HCT116 (cell line): Measurements from ENCODE around the gene PDE9A. TPM values are rescaled to one million over a fixed set of nuclear protein-coding genes. Genes with fewer than 3 reads are reported as not detected.

ENCODE experiments used
- ATAC-seq: fragments of 200-7000 bp; cut with Tn5 transposase; 2 replicates; pipeline ENCODE4 v1.9.1; 2020; ENCODE audit warnings: mild to moderate bottlenecking, moderate library complexity
- BruUV-seq: library from RNA; stranded (reverse); fragments of 400-500 nt; replicated peaks from 2 replicates; lab custom pipeline; 2021; lab: Mats Ljungman, UMichigan
- CTCF ChIA-PET: fragments of 300-600 bp; sonication (Branson Sonifier 250); formaldehyde crosslinking; loops from one replicate; lab custom pipeline; 2021; ENCODE audit warnings: antibody characterized with exemption; lab: Charles Lee
- POLR2A ChIA-PET: fragments of 300-600, 350-600 bp; sonication (Branson Sonifier 250); formaldehyde crosslinking; loops from one replicate; lab custom pipeline; 2021; ENCODE audit warnings: antibody characterized with exemption; lab: Charles Lee
- RAD21 ChIA-PET, 2 experiments: fragments of 300-600 bp; sonication (Branson Sonifier 250); formaldehyde crosslinking; loops; one replicate each; lab custom pipeline; 2023; ENCODE audit warnings: low total read pairs in 2 of 2; ENCODE audit not compliant: uncharacterized antibody in 2 of 2, unreplicated experiment in 2 of 2, low non-redundant PET in 1 of 2; lab: Charles Lee
- DNase-seq: peaks from one replicate; pipeline ENCODE4 v3.0.0-alpha.2; 2010; ENCODE audit warnings: low read depth, low spot score
- H2AFZ ChIP-seq: fragments of 200-600 bp; shearing (Covaris generic), sonication (generic); 2 replicates; pipeline ENCODE4 v1.6.1; 2017; ENCODE audit warnings: low read depth, mixed run types, mixed read lengths, antibody characterized with exemption, low read length; ENCODE audit not compliant: poor library complexity, severe bottlenecking
- H3K27ac ChIP-seq: 2 replicates; pipeline ENCODE4 v1.5.1; 2012; ENCODE audit warnings: low read depth, low read length
- H3K27me3 ChIP-seq: fragments of 200-600 bp; sonication (generic); 2 replicates; pipeline ENCODE4 v1.6.1; 2016; ENCODE audit warnings: mixed run types, low read length, mixed read lengths; ENCODE audit not compliant: insufficient read depth
- H3K36me3 ChIP-seq, 2 experiments: fragments of 200-500 bp in 1 of 2; fragments of 200-600 bp in 1 of 2; sonication (Bioruptor generic) in 1 of 2; sonication (generic) in 1 of 2; 2 replicates each; pipeline versions ENCODE4 v1.5.1 to v1.6.1; 2014 to 2016; ENCODE audit warnings: low read length in 2 of 2, inconsistent platforms in 1 of 2, mixed read lengths in 1 of 2, mixed run types in 1 of 2; ENCODE audit not compliant: insufficient read depth in 2 of 2, control insufficient read depth in 1 of 2
- H3K4me1 ChIP-seq, 2 experiments: fragments of 200-600 bp in 1 of 2; sonication (generic) in 1 of 2; 2 replicates each; pipeline versions ENCODE4 v1.5.1 to v1.6.1; 2012 to 2017; ENCODE audit warnings: low read length in 2 of 2, inconsistent platforms in 1 of 2, mild to moderate bottlenecking in 1 of 2, mixed read lengths in 1 of 2, mixed run types in 1 of 2, moderate library complexity in 1 of 2; ENCODE audit not compliant: insufficient read depth in 2 of 2, control insufficient read depth in 1 of 2
- H3K4me2 ChIP-seq: fragments of 200-600 bp; sonication (generic); 2 replicates; pipeline ENCODE4 v1.6.1; 2017; ENCODE audit warnings: mixed run types, low read length, mixed read lengths
- H3K4me3 ChIP-seq, 2 experiments: fragments of 200-600 bp in 1 of 2; sonication (generic) in 1 of 2; replicated peaks in 1 of 2; 2 replicates each; pipeline ENCODE4 v1.5.1; 2011 to 2016; ENCODE audit warnings: low read length in 2 of 2, control low read depth in 1 of 2, low read depth in 1 of 2, mild to moderate bottlenecking in 1 of 2, mixed read lengths in 1 of 2, mixed run types in 1 of 2
- H3K79me2 ChIP-seq: fragments of 200-600 bp; sonication (generic); 2 replicates; pipeline ENCODE4 v1.6.1; 2017; ENCODE audit warnings: mild to moderate bottlenecking, mixed run types, low read length, moderate library complexity, mixed read lengths; ENCODE audit not compliant: insufficient read depth
- H3K9ac ChIP-seq: fragments of 200-600 bp; sonication (generic); 2 replicates; pipeline ENCODE4 v1.6.1; 2016; ENCODE audit warnings: low read length, mixed read lengths
- H3K9me2 ChIP-seq: fragments of 200-600 bp; sonication (generic), shearing (Covaris generic); 2 replicates; pipeline ENCODE4 v1.6.1; 2017; ENCODE audit warnings: mixed run types, mild to moderate bottlenecking, moderate library complexity; ENCODE audit not compliant: insufficient read depth
- H3K9me3 ChIP-seq, 2 experiments: fragments of 200-500 bp in 1 of 2; fragments of 200-600 bp in 1 of 2; sonication (Bioruptor generic) in 1 of 2; sonication (generic) in 1 of 2; 2 replicates each; pipeline ENCODE4 v1.6.1; 2014 to 2017; ENCODE audit warnings: low read length in 2 of 2, mixed read lengths in 2 of 2, inconsistent platforms in 1 of 2, low read depth in 1 of 2, mild to moderate bottlenecking in 1 of 2, mixed run types in 1 of 2, moderate library complexity in 1 of 2; ENCODE audit not compliant: control insufficient read depth in 1 of 2, insufficient read depth in 1 of 2
- H4K20me1 ChIP-seq: fragments of 200-600 bp; sonication (generic), shearing (Covaris generic); 2 replicates; pipeline ENCODE4 v1.6.1; 2017; ENCODE audit warnings: mixed run types, mild to moderate bottlenecking, moderate library complexity; ENCODE audit not compliant: insufficient read depth
- ATF3 ChIP-seq: IDR thresholded peaks from 2 replicates; pipeline ENCODE4 v1.6.1; 2012
- CBX3 ChIP-seq: IDR thresholded peaks from 2 replicates; pipeline ENCODE4 v1.6.1; 2012; ENCODE audit warnings: low read depth
- CEBPB ChIP-seq: IDR thresholded peaks from 2 replicates; pipeline ENCODE4 v1.6.1; 2012; ENCODE audit warnings: low read depth
- EGR1 ChIP-seq: IDR thresholded peaks from 2 replicates; pipeline ENCODE4 v1.6.1; 2012; ENCODE audit warnings: low read depth
- EZH2 ChIP-seq: fragments of 200-600 bp; sonication (generic); IDR thresholded peaks from 2 replicates; pipeline ENCODE4 v1.6.1; 2017; ENCODE audit warnings: antibody characterized with exemption, mixed run types
- EZH2phosphoT487 ChIP-seq: fragments of 200-600 bp; IDR thresholded peaks from 2 replicates; pipeline ENCODE4 v1.6.1; 2018; ENCODE audit warnings: antibody characterized with exemption, borderline replicate concordance
- FOSL1 ChIP-seq: IDR thresholded peaks from 2 replicates; pipeline ENCODE4 v1.6.1; 2012; ENCODE audit warnings: low read depth
- JUND ChIP-seq: IDR thresholded peaks from 2 replicates; pipeline ENCODE4 v1.6.1; 2012
- POLR2A ChIP-seq: IDR thresholded peaks from 2 replicates; pipeline ENCODE4 v1.7.0; 2011; ENCODE audit warnings: borderline replicate concordance; ENCODE audit not compliant: insufficient read depth, insufficient read length; ENCODE audit errors: extremely low read depth
- POLR2AphosphoS5 ChIP-seq: IDR thresholded peaks from 2 replicates; pipeline ENCODE4 v1.6.1; 2011; ENCODE audit warnings: mild to moderate bottlenecking, low read depth, low read length, moderate library complexity
- RAD21 ChIP-seq: IDR thresholded peaks from 2 replicates; pipeline ENCODE4 v1.6.1; 2012; ENCODE audit warnings: low read depth, mild to moderate bottlenecking
- REST ChIP-seq: IDR thresholded peaks from 2 replicates; pipeline ENCODE4 v1.6.1; 2012; ENCODE audit warnings: low read depth
- SIN3A ChIP-seq: IDR thresholded peaks from 2 replicates; pipeline ENCODE4 v1.6.1; 2012; ENCODE audit warnings: low read depth
- SP1 ChIP-seq: IDR thresholded peaks from 2 replicates; pipeline ENCODE4 v1.6.1; 2012; ENCODE audit warnings: low read depth
- SRF ChIP-seq: IDR thresholded peaks from 2 replicates; pipeline ENCODE4 v1.6.1; 2012; ENCODE audit warnings: low read depth
- TCF7L2 ChIP-seq: IDR thresholded peaks from 2 replicates; pipeline ENCODE4 v1.7.0; 2011; ENCODE audit warnings: borderline replicate concordance, inconsistent platforms; ENCODE audit not compliant: insufficient read depth, insufficient read length; ENCODE audit errors: extremely low read depth
- YY1 ChIP-seq: IDR thresholded peaks from 2 replicates; pipeline ENCODE4 v1.6.1; 2011; ENCODE audit warnings: low read length, low read depth, moderate library complexity, mild to moderate bottlenecking; ENCODE audit not compliant: insufficient replicate concordance; ENCODE audit errors: extremely low read depth
- ZFX ChIP-seq: fragments of 450-650 bp; IDR thresholded peaks from 2 replicates; pipeline ENCODE4 v1.6.1; 2017
- ZNF274 ChIP-seq: fragments of 200-500 bp; sonication (Bioruptor generic); IDR thresholded peaks from 2 replicates; pipeline ENCODE4 v1.6.1; 2014; ENCODE audit warnings: mild to moderate bottlenecking, low read depth, low read length, inconsistent platforms
- intact Hi-C: fragments of 100-400 bp; cut with micrococcal nuclease; formaldehyde crosslinking; loops from 2 replicates; pipeline ENCODE4 v1.10.0; 2022
- total RNA-seq: library from RNA; stranded (reverse); gene quantifications from one replicate; pipeline ENCODE4 v1.2.1, GENCODE V29; 2021; ENCODE audit not compliant: unreplicated experiment

Gene PDE9A
- total RNA-seq, 1 experiment from 2014 or later, result 31.4 TPM

- RAD21 ChIA-PET, result no interaction called here
- Histone ChIP-seq H3K36me3 (no peaks in the 10 kb centered on the region), H3K9me2 (no peaks in the 10 kb centered on the region), H3K27ac (no peak overlapping the region), H3K79me2 (no peaks in the 10 kb centered on the region), H3K4me1 (peaks cover 0 to 3% of the 10 kb centered on the region in 2 experiments; a peak in 1 of 4 replicates), H3K27me3 (no peaks in the 10 kb centered on the region), H3K4me3 (no peak overlapping the region), H3K4me2 (no peak overlapping the region), H4K20me1 (no peaks in the 10 kb centered on the region), H3K9me3 (no peaks in the 10 kb centered on the region), H2AFZ (no peak overlapping the region), H3K9ac (no peak overlapping the region)
- BruUV-seq, result no TSS peak
- POLR2A ChIA-PET, result no interaction called here
- intact Hi-C loops, result no loop called here
- CTCF ChIA-PET, result no interaction called here
- TF ChIP-seq ATF3, result no peak
- TF ChIP-seq JUND, result no peak
- no peak for TF ChIP-seq EGR1
- TF ChIP-seq POLR2A, result no peak
- TF ChIP-seq YY1, result no peak
- TF ChIP-seq SRF, result no peak
- TF ChIP-seq SP1, result no peak
- TF ChIP-seq EZH2phosphoT487, result no peak
- no peak for TF ChIP-seq CBX3
- no peak for TF ChIP-seq ZNF274
- no peak for TF ChIP-seq ZFX
- no peak for TF ChIP-seq TCF7L2
- TF ChIP-seq FOSL1, result no peak
- no peak for TF ChIP-seq POLR2AphosphoS5
- no peak for TF ChIP-seq RAD21
- TF ChIP-seq SIN3A, result no peak
- TF ChIP-seq REST, result no peak
- TF ChIP-seq EZH2, result no peak
- TF ChIP-seq CEBPB, result no peak
- ATAC-seq (no peak), DNase-seq (no peak)
Measured at GRCh38 chr21:42680429-42680828, 27.0 kb downstream of the PDE9A start.
